Activated CD4-positive, alpha-beta T cell treated with anti-CD3 and anti-CD28 coated beads, Interleukin-2, amount 50 U/mL, for 4 hours (primary cell): ENCODE measurements around the gene CDK5RAP2.
"Not testable (repeated sequence)": the region's sequence is repeated elsewhere in the genome, so short reads cannot be mapped to it uniquely, and the experiment has no call there.

Experiments used
- DNase-seq, 2 experiments: peaks; one replicate each; pipeline ENCODE4 v3.0.0-alpha.2; 2020

CDK5RAP2 gene

DNA sequence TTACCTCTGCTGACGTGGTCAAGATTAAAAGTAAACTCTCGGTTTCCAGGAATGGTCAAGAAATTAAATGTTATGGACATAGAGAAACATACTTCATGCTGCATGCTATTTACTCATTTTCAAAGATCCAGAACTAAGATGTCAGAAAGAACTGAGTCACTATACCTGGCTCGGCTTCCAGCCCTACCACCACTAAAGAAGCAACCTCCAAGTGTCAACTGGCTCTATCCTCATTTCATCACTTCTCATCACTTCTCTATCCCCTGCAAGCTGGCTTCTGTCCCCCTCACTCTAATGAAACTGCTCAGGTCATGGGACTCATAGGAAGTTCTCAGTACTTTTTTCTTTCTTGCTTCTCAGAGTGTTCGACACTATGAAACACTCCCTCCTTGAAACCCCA, 116.2 kb downstream of the CDK5RAP2 start:
- DNase-seq = no peak

DNA sequence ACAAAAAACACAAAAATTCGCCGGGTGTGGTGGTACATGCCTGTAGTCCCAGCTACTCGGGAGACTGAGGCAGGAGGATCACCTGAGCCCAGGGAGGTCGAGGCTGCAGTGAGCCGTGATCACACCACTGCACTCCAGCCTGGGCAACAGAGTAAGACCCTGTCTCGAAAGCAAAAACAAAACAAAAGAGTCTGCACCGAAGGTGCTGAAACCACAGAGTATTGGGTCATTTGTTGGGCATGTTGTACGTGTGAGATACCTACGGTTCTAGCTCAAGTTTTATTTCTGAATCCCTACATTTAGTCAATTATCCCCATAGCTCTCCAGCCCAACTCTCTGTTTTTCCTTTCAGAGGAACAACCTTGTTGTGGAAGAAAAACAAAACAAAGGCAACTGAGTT, 118.3 kb downstream of the CDK5RAP2 start:
- not testable (repeated sequence) for DNase-seq

DNA sequence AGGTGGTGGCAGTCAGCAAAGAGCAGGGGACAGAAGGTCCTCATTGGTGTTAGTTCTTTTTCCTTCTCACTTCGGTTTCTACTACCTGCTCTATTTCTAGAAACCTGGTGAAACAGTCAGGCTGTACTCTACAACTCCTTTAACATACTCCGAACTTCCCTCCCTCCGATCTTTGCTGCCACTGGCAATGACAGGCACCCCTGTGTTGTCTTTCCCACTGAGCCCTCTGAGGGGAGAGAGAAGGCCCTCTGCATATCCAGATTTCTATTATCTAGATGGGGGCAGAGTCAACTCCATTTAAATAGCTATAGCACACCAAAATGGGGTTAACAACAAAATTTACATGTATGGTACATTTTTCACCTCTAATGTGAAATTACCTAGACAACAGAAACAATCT, 123.7 kb downstream of the CDK5RAP2 start:
- DNase-seq = no peak

DNA sequence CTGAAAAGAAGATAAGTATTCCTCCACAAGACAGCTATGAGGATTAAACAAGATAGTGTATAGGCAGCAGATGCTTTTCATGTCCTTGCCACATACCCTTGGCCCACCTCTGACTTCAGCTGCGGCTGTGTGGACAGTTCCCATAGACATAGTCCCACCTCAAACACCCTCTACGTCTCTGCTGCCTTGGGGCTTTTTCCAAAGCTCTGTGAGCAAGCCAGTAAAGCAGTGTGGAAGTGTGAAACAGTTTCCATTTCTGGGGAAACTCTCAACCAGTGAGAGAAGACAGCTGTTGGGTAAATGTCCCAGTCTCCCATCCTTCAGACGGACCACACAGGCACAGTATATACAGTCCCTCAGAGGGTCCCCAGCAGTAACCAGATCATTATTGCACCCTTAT, 125.5 kb downstream of the CDK5RAP2 start:
- no peak for DNase-seq

DNA sequence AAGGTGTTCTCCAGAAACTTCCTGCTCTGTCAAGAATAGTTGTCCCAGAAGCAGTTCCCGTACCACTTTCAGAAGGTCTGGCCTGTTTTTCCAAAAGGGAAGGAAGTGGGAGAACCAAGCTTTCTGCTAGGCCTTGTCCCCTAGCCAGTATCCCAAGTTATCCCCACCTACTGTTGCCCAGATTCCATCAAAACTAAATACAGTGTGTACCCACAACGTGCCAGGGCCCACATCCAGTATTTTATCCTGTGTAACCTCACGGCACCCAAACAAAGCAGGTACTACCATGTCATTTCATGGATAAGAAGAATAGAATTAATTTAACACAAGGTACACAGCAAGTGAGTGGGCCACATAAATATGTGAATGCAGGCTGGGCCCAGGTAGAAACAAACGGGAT, 126.2 kb downstream of the CDK5RAP2 start:
- DNase-seq = no peak

DNA sequence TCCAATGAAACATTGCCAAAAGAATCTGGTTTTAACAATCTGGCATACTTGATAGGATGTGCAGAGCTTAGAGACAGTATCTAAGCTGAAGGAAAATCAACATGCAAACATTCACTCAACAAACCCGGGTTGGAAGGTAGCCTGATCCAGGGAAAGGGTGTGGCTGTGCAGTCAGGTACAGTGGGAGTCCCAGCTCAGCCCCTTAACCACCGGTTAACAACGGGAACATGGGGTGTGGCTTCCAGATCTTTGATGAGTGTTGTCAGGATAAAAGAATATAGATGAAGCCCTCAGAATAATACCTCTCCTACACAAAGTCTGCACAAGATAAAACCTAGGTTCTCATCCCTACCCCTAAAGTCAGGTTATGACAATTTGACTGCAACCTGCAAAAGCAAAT, 127.3 kb downstream of the CDK5RAP2 start:
- no peak for DNase-seq

DNA sequence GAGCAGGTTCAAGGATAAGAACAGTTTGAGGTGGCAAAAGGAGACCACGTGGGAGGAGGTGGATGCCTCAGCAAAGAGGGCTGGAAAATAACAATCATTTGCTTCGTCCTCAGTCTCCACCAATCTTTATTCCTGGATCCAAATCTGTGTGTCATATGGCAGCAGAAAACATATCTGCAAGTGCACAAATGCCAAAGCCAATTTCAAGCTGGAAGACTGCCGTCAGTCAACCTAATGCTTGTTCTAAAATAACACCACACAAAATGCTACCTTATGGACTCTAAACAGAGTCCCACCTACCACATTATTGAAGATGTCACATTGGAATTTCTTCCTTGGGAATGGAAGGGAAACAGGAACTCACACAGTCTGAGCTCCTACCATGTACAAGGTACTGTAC, 129.1 kb downstream of the CDK5RAP2 start:
- no peak for DNase-seq

DNA sequence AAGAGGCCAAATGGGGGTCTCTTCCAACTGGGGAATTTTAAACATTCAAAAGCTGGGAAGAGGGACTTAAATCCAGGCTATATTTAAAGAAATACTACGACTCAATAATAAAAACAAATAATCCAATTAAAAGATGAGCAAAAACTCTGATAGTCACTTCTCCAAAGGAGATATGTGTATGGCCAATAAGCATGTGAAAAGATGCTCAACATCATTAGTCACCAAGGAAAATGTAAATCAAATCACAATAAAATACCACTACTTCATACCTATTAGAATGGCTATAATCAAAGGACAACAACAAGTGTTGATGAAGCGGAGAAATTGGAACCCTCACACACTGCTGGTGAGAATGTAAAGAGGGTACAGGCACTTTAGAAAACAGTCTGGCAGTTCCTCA, 130.4 kb downstream of the CDK5RAP2 start:
- no peak for DNase-seq

DNA sequence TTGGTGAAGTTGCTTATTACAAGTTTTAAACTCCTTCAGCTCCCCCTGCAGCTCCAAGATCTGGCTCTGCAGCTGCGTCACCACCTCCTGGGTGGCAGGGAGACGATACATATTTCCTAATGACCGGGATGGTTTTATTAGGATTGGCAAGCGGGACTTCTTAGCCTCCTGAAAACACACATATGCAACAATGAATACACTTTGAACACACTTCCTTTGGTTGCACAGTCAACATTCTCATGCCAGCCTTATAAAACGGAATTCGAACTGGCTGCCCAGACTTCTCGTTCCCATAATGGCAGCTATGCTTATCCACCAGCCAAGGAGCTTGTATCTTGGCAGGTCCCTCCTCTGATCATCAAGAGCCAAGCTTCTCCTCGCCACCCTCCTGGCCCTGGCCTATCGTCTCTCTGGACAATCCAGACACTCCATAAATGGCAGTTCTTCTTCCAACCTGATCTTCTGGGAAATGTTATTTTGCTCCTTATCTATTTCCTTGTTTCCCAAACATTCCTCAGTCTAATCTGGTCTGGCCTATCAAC, 131.9 kb downstream of the CDK5RAP2 start:
- DNase-seq = no peak

DNA sequence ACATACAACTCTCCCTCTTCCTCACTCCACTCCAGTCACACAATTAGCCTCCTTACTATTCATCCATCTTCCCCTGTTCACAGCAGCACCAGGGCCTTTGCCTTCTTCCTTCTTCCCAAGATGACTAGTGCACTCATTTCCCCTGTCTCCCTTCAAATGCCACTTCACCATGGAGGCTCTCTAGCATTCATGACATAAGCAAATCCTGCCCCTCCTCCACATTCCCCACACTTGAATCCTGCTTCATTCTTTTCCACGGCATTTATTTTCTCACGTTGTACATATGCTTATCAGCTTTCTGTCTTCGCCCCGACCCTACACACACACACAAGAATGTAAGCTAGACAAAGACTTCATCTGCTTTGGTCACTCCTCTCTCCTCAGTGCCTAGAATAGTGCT, 133.3 kb downstream of the CDK5RAP2 start:
- DNase-seq = no peak

DNA sequence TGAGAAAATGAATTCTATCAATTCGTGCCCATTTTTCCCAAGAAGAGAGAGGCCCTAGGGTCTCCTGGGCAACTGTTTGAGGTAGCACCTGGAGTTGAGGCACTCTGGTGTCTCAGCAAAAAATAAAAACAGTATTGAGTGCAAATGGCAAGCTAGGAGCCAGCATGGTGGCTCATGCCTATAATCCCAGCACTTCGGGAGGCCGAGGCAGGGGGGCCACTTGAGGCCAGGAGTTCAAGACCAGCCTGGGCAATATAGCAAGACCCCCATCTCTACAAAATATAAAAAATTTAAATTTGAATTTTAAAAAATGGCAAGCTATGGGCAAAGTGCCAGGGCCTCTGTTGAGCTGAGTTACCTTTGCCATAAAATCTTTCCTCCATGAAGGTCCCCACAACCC, 136.0 kb downstream of the CDK5RAP2 start:
- DNase-seq = no peak

DNA sequence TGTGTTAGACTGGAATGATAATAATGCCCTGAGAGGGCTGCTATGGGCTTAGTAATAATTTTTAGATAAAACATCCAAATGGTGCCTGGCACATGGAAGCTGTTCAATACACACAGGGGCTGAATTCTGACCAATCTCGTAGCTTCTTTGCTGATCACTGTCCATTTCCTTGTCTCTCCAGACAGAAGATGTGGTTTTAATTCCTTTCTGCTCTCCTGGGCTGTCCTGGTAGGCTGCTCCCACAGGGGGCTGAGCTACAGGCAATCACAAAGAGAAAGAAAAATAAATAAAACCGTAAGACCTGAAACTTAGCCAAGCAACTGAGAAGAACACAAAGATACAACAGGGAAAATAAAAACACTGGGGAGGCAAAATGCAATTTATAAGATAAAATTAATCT, 136.5 kb downstream of the CDK5RAP2 start:
- DNase-seq = no peak

DNA sequence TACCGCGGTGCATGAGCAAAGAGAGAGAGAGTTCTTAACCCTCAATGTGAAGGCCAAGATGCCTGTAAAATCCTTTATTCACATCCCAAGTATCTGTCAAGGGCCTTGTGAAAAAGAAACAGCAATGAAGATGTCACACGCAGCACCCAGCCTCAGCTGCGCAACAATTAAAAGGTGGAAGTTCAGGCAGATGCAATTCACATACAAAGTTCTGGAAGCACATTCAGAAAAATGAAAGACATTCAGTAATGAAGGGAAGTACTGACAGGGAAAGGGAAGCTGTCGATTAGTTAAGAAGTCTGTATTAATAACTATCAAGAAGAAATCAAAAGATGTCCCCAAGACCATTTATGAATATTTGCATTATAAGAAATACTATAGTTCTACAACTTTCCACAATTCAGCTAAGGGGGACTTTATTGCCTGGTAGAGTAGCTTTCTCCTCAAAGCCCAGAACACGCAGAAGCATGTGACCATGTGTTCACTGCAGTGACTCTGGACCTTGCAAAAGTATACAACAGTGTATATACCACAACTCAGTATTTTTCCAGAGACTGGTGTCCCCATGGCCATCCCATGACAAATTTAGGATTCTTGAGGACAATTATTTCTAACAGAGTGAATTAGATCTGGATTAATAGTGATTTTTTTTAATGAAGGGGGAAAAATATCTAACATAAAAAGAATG, 137.5 kb downstream of the CDK5RAP2 start:
- DNase-seq = no peak

DNA sequence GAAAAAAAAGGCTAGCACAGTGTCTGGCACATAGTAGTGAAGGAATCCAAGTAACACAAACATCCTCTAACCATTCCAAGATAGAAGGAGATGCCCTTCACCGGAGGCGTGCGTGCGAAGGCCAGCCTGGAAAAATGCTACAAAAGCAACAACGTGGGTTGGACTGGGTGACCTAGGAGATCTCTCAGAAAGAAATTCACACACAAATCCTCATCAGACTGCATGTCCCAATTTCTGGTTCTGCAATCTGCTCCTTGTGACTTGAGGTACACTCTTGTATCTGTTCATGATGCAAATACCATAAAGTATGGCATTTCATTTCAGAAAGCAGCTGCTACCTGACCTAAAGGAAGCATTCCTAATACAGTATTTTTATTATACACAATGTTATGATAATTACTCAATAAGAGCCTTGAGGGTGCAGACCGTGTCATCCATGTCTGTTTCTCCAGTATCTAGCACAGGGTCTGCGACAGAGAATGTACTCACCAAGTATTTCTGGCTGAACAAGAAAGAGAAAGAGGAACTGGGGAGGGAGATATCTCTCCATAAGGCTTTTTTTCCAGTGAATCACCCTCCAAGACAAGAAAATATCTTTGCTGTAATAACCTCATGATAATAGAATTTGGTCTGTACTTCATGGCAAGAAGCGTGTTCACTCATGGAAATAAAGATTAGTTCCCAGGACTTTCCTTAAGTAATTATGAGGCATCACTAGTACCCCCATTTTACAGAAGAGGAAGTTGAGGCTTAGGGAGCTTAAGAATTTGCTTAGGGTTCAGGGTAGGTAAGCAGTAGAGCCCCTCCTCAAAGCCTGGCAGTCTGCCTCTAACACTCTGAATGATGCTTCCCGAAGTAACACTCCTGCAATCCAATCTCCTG, 138.3 kb downstream of the CDK5RAP2 start:
- DNase-seq = no peak

DNA sequence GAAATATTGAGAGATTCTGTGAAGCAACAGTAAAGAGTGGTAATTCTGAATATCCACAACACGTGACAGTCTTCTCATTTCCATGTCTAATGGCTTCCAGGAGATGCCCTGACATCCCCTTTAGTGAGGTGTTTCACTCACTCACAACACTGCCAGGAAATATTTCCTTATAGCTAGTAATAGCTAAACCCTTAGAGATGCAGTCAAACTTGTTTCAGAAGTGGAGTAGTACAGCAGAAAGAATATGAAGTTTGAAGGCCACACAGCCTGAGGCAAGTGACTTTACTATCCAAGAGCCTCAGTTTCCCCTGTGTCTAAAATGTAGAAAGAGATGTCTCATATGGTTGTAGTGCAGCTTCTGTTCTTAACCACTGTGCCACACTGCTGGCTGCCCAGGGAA, 139.2 kb downstream of the CDK5RAP2 start:
- no peak for DNase-seq

DNA sequence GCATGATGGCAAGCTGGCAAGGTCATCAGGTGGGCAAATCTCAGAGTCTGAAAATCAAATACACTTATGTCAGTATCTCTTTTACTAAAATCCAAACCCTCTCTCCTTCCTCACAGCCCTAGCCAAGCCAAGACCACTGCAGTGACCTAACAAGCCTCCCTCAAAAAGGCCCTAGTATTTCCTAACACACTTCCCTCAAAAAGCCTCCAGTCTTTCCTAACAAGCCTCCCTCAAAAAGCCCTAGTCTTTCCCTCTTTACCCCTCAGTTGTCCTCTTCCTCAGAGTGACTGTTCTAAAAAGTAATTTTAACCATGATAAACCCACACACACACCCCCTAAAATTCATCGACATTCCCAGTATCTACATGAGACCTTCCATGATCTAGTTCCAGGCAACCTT, 140.0 kb downstream of the CDK5RAP2 start:
- DNase-seq = no peak

DNA sequence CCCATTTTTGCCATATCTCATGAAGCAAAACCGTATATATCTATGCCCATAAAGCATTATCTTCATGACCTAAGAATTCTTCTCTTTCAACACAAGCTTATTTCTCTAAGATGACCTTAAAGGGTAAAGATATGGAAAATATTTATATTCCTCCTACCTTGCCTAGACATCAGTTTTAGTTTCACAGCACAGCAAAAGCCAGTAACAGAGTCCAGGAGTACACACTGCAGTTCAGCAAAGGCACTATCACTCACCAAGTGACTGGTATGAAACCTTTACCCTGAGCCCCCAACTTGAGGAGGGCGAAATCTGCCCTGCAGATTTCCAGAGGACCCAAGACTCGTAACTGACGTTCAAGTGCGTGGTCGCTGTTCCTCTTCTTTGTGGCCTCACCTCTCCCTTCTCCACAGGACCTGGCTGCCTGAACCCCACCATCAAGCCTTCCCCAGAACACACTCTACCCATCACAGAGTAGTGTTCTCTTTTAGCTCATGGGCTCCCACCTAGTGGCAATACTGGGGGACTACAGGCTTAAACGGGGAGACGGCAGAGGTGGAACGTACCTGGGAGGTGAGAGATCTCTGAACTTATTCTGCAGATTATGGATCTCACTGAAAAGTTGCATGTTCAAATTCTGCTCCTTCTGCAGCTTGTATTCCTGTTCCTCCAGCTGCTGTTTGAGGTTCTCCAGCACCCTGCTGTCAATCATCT, 141.0 kb downstream of the CDK5RAP2 start:
- no peak for DNase-seq

DNA sequence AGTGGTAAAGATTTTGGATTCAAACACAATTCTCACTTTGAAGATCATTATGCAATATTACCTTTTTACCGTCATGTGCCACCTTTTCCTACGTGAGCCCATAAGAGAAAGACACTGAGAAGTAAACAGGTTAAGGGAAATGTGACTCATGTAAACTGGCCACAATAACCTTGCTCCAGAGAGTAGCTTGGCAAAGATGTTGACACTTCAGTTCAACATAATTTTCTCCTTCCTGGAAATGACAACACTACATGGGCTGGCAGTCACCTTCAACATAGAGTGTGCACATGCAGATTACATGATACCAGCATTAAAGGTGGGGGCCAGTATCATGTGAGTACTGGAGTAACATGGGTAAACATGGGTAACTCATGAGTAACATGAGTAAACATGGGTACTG, 141.9 kb downstream of the CDK5RAP2 start:
- no peak for DNase-seq

DNA sequence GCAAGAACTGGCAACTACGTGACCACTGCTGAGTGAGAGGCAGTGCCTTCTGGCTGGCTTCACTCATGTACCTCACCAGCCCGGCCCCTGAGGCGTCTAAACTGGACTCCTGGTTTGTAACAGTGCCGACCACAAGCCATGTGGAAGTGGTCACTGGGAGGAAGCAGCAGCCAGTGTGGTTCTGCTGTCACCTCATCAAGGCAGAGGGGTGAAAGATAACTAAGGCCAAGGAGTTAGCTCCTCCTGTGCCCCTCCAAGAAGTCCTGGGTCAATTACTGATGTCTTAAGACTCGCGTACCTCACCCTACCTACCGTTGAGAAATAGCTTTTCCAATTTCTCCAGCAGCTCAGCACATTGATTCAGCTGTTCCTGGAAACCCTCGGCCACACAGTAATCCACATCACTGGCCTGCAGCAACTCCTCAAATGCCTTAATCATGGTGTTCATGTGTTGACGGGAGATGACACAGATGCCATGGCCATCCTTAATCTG, 142.9 kb downstream of the CDK5RAP2 start:
- DNase-seq = no peak

DNA sequence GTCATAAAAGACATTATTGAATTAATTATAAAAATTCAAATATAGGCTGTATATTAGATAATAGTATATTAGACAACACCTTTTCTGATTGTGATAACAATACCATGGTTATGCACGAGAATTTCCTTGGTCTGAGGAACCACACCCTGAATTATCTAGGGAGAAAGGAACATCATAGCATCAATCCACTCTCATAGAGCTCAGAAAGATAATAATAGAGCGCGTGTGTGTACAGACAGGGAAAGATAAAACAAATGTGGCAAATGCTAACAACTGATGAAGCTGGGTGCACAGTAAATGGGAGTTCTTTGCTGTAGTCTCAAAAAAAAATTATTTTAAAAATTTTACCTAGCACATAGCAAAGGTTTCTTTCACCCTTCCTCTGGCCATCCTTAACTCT, 143.5 kb downstream of the CDK5RAP2 start:
- DNase-seq = no peak

DNA sequence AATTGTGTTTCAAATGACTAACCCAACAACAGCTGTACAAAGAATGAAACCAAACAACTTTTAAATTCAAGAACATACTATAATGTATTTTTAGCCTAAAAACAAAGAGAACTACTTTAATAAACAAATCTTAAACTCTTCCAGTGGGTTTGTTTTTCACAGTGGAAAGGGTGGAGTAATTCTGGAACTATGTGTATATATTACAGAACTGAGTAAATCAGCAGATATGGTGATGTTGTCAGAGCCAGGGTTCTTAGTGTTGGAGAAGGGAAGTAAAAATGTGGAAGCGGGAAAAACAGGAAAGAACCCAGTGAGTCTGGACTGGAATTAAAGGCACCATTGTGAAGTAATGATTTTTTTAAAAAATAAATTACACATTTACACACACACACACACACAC, 144.9 kb downstream of the CDK5RAP2 start:
- DNase-seq = no peak

DNA sequence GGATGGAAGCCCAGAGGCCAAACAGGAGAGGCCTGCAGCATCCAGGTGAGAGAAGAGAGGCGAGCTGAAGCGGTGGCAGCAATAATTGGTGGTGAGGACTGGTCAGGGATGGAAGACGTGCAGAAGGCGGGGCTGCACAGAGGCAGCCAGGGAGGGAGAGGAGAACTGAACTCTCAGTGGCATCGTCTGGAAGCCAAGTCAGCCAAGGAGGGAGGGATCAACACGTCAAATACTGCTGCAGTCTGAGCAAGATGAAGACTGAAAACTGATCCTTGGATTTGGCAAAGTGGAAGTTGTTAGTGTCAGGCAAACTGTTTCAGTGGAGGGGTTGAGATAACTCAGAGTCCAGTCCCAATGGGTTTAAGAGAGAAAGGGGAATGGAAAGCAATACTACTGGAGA, 145.4 kb downstream of the CDK5RAP2 start:
- DNase-seq = no peak

DNA sequence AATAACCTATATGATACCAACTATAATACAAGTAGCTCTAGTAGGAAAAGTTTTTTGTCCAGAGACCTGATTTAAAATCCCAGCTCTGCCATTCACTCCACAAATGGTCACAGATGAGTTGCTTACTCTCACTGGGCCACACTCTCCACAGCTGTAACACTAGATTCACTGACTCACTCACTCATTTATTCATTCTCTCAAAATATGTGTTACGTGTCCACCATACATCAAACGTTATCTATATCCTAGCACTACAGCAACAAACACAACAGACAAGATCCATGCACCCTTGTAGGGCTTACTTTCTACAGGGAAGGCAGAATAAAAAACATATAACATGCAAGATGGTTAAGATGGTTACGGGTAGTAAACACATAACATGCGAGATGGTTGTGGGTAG, 146.3 kb downstream of the CDK5RAP2 start:
- no peak for DNase-seq
